OCI-LY7 (cell line): ENCODE data around the gene C3orf85.

Experiments used
- EZH2phosphoT487 ChIP-seq: fragments of 200-600 bp; sonication (generic); IDR thresholded peaks from 2 replicates; pipeline ENCODE4 v1.6.1; 2018; ENCODE audit warnings: low read depth, borderline replicate concordance, mild to moderate bottlenecking, mixed run types, antibody characterized with exemption, low read length, moderate library complexity, mixed read lengths
- TF ChIP-seq, protein P1 (sequence below): fragments of 200-600 bp; sonication (generic); conservative IDR thresholded peaks from 2 replicates; pipeline ENCODE4 v1.5.1; 2014; ENCODE audit warnings: mild to moderate bottlenecking, antibody characterized with exemption, low read length, moderate library complexity, mixed read lengths

- TF ChIP-seq, protein P1, sequence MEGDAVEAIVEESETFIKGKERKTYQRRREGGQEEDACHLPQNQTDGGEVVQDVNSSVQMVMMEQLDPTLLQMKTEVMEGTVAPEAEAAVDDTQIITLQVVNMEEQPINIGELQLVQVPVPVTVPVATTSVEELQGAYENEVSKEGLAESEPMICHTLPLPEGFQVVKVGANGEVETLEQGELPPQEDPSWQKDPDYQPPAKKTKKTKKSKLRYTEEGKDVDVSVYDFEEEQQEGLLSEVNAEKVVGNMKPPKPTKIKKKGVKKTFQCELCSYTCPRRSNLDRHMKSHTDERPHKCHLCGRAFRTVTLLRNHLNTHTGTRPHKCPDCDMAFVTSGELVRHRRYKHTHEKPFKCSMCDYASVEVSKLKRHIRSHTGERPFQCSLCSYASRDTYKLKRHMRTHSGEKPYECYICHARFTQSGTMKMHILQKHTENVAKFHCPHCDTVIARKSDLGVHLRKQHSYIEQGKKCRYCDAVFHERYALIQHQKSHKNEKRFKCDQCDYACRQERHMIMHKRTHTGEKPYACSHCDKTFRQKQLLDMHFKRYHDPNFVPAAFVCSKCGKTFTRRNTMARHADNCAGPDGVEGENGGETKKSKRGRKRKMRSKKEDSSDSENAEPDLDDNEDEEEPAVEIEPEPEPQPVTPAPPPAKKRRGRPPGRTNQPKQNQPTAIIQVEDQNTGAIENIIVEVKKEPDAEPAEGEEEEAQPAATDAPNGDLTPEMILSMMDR, result no peak
- TF ChIP-seq EZH2phosphoT487, result no peak
These were observed 12.6 kb downstream of the C3orf85 start for GRCh38 chr3:109149078-109149477.
